ENCODE measurements around the gene OR2D2. TPM values are rescaled to one million over a fixed set of nuclear protein-coding genes. Genes with fewer than 3 reads are reported as not detected.

The OR2D2 gene
- total and polyA plus RNA-seq, 2 donors (not counting 1 experiment from before 2014, with no cell fraction given): not detected

DNA sequence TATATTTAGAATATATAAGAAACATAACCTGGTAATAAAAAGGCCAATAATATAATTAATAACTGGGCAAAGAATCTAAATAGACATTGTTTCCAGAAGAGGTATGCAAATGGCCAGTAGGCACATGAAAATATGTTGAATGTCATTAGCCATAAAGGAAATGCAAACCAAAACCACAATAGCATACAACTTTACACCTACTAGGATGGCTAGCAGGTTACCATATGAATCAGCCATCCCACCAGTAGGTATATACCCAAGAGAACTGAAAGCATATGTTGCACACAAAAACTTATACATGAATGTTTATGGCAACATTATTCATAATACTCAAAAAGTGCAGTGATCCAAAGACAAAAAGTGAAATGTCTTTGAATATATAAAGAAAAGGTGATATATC lies 2.7 kb upstream of the OR2D2 start:
- H3K4me1 ChIP-seq (ENCODE audit: control insufficient read depth in 2 of 2, insufficient read depth in 2 of 2, low read length in 2 of 2): no peaks in the 10 kb centered on the region
- H3K36me3 ChIP-seq (replicated peaks in 1 of 2; ENCODE audit: control extremely low read depth in 1 of 2, control insufficient read depth in 1 of 2, extremely low read depth in 1 of 2, insufficient read depth in 2 of 2, low read length in 1 of 2): no peaks in the 10 kb centered on the region
- no peak overlapping the region for H3K9ac ChIP-seq (ENCODE audit: low read length)
- H4K20me1 ChIP-seq (ENCODE audit: control insufficient read depth, insufficient read depth, low read length, poor library complexity, severe bottlenecking): no peaks in the 10 kb centered on the region
- Mint-ChIP-seq H3K9me3 (ENCODE audit: insufficient read depth) (no peaks in the 10 kb centered on the region), H3K4me1 (peaks cover 2% of the 10 kb centered on the region), H3K27ac (no peak overlapping the region), H3K27me3 (peaks cover 7% of the 10 kb centered on the region), H3K4me3 (no peak overlapping the region)
- H3K4me2 ChIP-seq (replicated peaks; ENCODE audit: low read depth, low read length, poor library complexity, severe bottlenecking): no peak overlapping the region
- no peaks in the 10 kb centered on the region for H3K79me2 ChIP-seq (ENCODE audit: control insufficient read depth, insufficient read depth, low read length)
- H2AFZ ChIP-seq (ENCODE audit: insufficient read depth, low read depth, low read length, poor library complexity, severe bottlenecking): no peak overlapping the region
- no peak overlapping the region for H3K27ac ChIP-seq (ENCODE audit: low read length in 2 of 2)
- CTCF ChIA-PET: no interaction called here
- peaks cover 0 to 2% (median 0%) of the 10 kb centered on the region in 4 experiments for H3K27me3 ChIP-seq (replicated peaks in 1 of 4; ENCODE audit: control extremely low read depth in 1 of 4, control insufficient read depth in 3 of 4, insufficient read depth in 4 of 4, low read length in 3 of 4)
- intact Hi-C loops (cut with micrococcal nuclease): no loop called here
- POLR2A ChIA-PET: no interaction called here
- H3K9me3 ChIP-seq (ENCODE audit: control extremely low read depth in 1 of 3, control insufficient read depth in 2 of 3, insufficient read depth in 1 of 3, low read length in 2 of 3): no peaks in the 10 kb centered on the region
- H3K4me3 ChIP-seq (ENCODE audit: control extremely low read depth in 1 of 5, extremely low read depth in 1 of 5, insufficient read depth in 1 of 5, low read depth in 2 of 5, low read length in 4 of 5): no peak overlapping the region
- TF ChIP-seq EZH2 (IDR thresholded peaks at IDR 0.05; ENCODE audit: borderline replicate concordance, insufficient read depth, low read depth, low read length, poor library complexity, severe bottlenecking): no peak
- TF ChIP-seq, protein P1, sequence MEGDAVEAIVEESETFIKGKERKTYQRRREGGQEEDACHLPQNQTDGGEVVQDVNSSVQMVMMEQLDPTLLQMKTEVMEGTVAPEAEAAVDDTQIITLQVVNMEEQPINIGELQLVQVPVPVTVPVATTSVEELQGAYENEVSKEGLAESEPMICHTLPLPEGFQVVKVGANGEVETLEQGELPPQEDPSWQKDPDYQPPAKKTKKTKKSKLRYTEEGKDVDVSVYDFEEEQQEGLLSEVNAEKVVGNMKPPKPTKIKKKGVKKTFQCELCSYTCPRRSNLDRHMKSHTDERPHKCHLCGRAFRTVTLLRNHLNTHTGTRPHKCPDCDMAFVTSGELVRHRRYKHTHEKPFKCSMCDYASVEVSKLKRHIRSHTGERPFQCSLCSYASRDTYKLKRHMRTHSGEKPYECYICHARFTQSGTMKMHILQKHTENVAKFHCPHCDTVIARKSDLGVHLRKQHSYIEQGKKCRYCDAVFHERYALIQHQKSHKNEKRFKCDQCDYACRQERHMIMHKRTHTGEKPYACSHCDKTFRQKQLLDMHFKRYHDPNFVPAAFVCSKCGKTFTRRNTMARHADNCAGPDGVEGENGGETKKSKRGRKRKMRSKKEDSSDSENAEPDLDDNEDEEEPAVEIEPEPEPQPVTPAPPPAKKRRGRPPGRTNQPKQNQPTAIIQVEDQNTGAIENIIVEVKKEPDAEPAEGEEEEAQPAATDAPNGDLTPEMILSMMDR (IDR thresholded peaks at IDR 0.05): no peak
- ATAC-seq (ENCODE audit: low read depth): no peak
- DNase-seq: no peak

DNA sequence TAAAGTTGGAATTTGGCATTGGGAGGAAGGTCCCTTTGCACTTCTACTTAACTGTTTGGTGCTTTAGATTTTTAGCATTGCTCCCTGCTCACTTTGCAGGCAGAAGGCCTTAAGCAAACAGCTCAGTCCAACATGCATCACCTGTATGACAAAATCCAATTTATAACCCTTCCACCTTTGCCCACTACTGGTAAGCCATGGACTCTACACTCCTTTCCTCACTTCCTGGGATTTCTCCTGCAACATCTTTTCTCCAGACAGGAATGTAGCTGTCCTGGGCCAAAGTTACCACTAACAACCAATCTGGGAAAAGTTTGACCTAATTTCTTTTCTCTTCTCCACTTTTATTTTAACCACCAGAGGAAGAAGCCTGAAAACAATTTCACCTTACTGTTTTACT lies 1.8 kb upstream of the OR2D2 start:
- H4K20me1 ChIP-seq (ENCODE audit: control insufficient read depth, insufficient read depth, low read length, poor library complexity, severe bottlenecking): no peaks in the 10 kb centered on the region
- H3K27me3 Mint-ChIP-seq: peaks cover 7% of the 10 kb centered on the region
- H2AFZ ChIP-seq (ENCODE audit: insufficient read depth, low read depth, low read length, poor library complexity, severe bottlenecking): no peak overlapping the region
- no peaks in the 10 kb centered on the region for H3K9me3 ChIP-seq (ENCODE audit: control extremely low read depth in 1 of 3, control insufficient read depth in 2 of 3, insufficient read depth in 1 of 3, low read length in 2 of 3)
- no peak overlapping the region for H3K4me3 Mint-ChIP-seq
- H3K4me1 ChIP-seq (ENCODE audit: control insufficient read depth in 2 of 2, insufficient read depth in 2 of 2, low read length in 2 of 2): no peaks in the 10 kb centered on the region
- ChIA-PET CTCF (no interaction called here), POLR2A (no interaction called here)
- H3K4me1 Mint-ChIP-seq: peaks cover 2% of the 10 kb centered on the region
- no peaks in the 10 kb centered on the region for H3K36me3 ChIP-seq (replicated peaks in 1 of 2; ENCODE audit: control extremely low read depth in 1 of 2, control insufficient read depth in 1 of 2, extremely low read depth in 1 of 2, insufficient read depth in 2 of 2, low read length in 1 of 2)
- H3K4me2 ChIP-seq (replicated peaks; ENCODE audit: low read depth, low read length, poor library complexity, severe bottlenecking): no peak overlapping the region
- intact Hi-C loops (cut with micrococcal nuclease): no loop called here
- TF ChIP-seq EZH2 (IDR thresholded peaks at IDR 0.05; ENCODE audit: borderline replicate concordance, insufficient read depth, low read depth, low read length, poor library complexity, severe bottlenecking): no peak
- TF ChIP-seq, protein P1 (IDR thresholded peaks at IDR 0.05): no peak
- no peak overlapping the region for H3K4me3 ChIP-seq (ENCODE audit: control extremely low read depth in 1 of 5, extremely low read depth in 1 of 5, insufficient read depth in 1 of 5, low read depth in 2 of 5, low read length in 4 of 5)
- no peak overlapping the region for H3K27ac Mint-ChIP-seq
- no peak for DNase-seq
- no peaks in the 10 kb centered on the region for H3K9me3 Mint-ChIP-seq (ENCODE audit: insufficient read depth)
- H3K27me3 ChIP-seq (replicated peaks in 1 of 4; ENCODE audit: control extremely low read depth in 1 of 4, control insufficient read depth in 3 of 4, insufficient read depth in 4 of 4, low read length in 3 of 4): peaks cover 0 to 2% (median 0%) of the 10 kb centered on the region in 4 experiments
- H3K27ac ChIP-seq (ENCODE audit: low read length in 2 of 2): no peak overlapping the region
- H3K79me2 ChIP-seq (ENCODE audit: control insufficient read depth, insufficient read depth, low read length): no peaks in the 10 kb centered on the region
- ATAC-seq (ENCODE audit: low read depth): no peak
- no peak overlapping the region for H3K9ac ChIP-seq (ENCODE audit: low read length)

Measured in B cell (primary cell).